ENCODE data around the gene ENOX1.

The ENOX1 gene

DNA sequence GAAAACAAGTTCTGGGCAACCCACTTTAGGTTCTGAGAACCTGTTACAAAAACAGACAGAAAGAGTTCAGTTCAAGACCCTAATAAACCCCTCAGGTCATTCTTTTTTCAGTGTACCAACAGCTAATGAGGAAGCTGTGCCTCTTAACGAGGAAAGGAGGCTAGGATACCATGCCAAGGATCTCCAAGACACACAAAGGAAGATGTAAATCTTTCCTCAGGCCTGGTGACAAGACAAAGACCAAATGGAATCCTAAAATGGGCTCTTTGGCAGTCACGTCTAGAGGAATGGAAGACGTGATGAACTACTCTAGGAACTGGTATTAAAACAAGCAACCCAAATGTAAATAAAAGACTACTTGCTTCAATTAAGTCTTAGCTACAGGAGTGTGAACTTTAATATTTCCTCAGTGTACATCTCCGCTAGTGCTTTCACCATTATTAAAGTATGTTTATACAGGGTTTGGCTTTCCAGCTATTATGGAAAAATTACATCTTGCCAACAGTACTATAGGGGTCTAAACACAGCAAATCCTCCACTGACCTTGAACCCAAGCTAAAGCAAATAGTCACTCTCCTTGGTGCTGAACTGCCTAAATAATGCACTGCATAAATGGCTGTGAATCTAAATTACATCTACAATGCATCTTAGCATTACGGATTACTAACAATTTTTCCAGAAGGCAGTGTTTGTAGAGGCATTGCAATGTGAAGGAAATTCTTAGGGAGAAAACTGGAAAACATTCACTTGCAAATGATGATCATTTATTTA is 42.3 kb downstream of the ENOX1 start:
- no peak for DNase-seq (ENCODE audit: low read depth in 3 of 3)

DNA sequence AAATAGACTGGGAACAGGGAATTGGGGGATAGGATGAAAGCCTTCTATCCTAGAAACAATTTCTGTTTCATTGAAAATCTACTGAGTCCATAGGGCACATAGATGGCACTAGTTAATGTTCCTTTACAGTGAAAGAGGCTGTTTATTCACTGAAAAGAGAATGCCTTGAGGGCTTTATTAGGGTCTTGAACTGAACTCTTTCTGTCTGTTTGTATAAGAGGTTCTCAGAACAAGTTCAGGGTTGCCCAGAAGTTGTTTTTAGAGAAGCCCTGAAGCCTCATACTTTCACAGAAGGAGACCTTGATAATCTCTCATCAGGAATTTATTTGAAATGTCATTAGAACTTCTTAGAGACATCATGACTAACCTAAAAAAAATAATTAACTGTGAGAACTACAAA is 43.9 kb downstream of the ENOX1 start:
- no peak for DNase-seq (ENCODE audit: low read depth in 3 of 3)

DNA sequence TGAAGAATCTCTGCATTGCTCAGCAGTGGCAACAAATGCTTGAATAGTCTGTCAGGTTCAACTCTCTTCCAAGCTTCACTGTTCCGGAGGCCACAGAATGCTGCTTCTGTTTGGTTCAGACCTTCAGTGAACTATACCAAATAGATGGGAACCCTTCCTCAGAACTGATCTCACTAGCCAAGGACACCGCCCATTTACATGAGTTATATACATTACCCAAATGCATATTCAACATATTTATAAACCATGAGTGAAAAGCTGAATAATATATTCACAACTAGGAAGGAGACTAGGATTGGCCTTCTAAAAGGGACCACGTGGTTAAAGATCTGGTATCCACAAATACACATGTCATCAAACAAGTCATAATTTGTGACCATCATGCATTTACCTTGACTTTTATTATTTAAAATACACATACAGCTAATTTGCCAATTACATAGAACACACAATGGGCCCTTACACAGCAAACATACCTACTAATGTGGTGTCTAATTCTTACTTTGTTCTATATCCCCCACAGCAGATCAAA is 49.3 kb downstream of the ENOX1 start:
- no peak for DNase-seq (ENCODE audit: low read depth in 3 of 3)

DNA sequence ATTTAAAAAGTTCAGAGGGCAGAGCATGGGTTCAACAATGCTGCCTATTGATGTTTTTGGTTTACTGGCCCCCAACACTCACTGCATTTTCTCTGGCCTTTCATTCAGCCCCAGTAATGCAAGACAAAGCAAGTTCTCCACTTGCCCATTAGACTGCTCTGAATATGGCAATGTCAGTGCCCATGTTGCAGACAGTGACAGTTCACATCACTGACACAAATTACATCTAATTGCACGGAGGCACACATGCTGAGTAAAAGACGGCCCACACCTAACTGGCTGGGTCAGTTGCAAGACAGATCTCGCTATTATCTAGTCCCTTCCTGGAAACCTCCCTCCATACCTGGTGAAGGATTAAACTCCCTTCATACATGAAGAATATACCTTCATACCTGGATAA is 54.0 kb downstream of the ENOX1 start:
- DNase-seq (ENCODE audit: low read depth in 3 of 3), result no peak

DNA sequence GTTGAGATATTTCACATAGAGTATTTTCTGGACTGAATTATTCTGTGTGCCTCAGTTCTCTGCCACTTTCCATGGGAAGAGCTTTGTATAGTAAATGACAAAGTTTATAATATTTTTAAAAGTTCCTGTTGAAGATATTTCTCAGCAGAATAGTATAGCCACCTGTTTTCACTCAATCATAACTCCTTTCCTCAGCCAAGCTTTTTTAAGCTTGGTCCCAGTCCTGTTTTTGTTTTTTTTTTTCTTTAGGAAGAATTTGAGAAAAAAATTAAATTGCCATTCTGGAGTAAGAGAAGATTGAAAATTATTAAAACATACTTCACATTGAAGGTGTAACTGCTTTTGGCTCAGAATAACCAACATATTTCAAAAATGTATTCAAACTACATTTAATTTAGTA is 55.5 kb downstream of the ENOX1 start:
- no peak for DNase-seq (ENCODE audit: low read depth in 3 of 3)

DNA sequence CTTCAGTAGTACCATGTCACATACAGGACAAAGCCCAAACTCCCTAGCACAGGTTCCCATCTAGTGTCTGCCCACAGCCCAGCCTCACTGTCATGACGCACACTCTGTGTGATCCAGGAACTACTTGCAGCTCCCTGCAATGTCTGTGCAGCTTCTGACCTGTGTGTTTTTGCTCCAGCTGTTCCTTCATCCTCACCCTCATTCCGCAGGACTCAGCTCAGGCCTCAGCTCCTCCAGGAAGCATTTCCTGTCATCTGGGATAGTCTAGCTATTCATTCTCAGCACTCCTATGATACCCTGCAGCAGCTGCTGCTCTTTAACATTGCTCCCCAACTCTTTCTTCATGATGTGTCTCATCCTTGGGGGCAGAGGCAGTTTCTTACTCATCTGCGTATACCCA is 56.1 kb downstream of the ENOX1 start:
- no peak for DNase-seq (ENCODE audit: low read depth in 3 of 3)

DNA sequence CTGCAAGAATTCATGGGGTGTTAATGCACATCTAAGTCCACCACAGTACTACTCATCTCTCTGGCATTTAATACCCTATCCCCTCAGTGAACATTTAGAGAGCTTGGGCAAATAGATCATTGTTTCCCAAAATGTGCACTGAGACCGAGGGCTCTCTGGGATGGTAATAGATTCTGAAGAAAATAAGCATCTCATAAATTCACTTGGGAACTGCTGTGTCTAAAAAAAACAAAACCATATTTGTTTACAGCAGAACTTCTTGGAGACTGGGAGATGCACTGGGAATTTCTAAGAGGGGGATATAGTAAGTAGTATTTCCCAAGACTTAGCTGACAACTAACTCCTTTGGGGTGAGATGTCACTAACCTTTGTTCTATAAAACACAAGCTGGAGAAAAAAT is 58.4 kb downstream of the ENOX1 start:
- DNase-seq (ENCODE audit: low read depth in 3 of 3), result no peak

DNA sequence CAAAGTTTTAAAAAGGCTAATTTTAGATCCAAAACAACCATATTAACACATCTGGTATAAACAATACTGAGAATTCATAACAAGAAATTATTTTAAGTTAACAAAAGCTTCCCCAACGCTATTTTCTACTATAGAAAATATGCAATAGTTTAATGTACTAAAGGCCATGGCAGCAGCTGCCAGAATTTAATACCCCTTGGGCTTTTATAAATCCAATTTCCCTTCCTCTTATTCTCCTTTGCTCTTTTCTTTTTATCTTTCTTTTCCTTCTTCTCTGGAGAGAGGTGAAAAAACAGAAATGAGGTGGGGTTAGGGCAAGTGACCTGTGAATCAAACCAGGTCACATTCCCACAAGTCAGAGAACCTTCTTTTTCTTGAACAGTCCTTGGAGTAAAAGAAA is 58.9 kb downstream of the ENOX1 start:
- no peak for DNase-seq (ENCODE audit: low read depth in 3 of 3)

DNA sequence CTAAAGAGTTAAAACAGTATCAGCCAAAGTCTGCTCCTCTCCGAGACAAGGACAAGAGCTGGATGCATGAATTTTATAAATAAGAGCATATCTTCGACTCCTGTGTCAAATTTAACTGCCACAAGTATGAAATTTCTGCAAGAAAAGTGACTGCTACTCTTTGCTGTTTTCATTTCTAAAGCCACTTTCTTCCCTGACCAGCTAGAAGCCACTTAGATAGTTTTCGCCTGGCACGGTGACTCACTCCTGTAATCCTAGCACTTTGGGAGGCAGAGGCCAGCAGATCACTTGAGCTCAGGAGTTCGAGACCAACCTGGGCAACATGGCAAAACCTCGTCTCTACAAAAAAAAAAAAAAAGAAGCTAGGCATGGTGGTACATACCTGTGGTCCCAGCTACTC is 61.3 kb downstream of the ENOX1 start:
- no peak for DNase-seq (ENCODE audit: low read depth in 3 of 3)

DNA sequence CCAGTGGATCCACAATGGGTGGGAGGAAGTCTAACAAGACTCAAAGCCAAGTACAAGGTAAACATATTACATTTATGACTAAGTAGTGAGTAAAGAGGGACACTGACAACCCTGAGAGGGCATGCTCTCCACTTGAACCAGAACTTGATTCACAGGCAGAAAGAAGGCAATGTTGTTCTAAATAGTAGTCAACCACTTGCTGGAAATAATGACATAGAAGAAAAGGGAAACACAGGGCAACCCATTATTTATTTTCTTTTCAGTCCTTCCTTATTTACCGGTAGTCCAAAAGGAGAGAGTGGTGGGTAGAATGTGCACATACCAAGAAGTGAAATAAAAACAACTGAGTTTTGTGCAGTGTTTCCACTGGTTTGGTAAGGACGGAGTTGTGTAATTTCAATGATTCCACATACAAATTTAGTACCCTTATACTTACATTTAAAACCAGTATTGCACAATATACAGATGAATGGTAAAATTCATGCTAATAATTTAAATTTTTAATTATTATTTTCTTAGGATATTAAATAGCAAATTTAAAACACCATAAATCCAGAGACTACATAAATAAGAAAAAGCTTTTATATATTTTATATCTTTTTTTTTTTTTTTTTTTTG is 65.9 kb downstream of the ENOX1 start:
- no peak for DNase-seq (ENCODE audit: low read depth in 3 of 3)

DNA sequence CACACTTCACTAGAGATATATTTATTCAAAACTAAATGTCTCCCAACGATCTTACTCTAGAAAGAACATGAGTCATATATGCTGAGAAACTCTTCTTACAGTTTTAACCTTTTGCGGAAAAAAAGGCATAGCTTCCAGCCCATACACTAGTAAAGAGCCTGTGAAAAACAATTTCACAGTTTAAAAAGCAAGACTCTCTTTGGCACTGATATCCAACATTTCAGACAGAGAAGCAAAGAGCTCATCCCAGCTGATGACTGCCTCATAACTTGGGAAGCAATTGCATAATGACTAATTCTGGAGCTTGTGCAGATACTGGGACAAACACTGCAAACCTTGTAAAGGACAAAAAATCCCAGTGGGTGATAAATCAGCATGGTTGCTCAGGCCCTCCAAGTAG is 88.0 kb downstream of the ENOX1 start:
- no peak for DNase-seq (ENCODE audit: low read depth in 3 of 3)

DNA sequence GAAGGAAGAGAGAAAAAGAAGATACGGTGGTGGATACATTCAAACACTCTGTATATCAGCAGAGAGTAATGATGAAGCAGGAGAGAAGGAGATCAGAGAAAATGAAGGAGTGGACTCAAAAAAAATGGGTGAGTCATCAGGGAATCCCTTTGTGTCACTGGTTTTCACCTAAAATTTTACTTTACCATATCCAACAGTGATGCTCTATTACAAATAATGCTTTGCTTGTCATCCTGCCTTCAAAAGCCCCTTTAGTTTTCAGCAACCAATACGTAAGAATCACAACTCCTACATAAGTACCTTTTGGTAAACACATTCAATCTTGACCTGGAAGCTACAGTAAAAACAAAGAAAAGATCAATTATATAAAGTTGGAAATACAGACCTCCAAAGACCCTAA is 88.8 kb downstream of the ENOX1 start:
- DNase-seq (ENCODE audit: low read depth in 3 of 3), result no peak

DNA sequence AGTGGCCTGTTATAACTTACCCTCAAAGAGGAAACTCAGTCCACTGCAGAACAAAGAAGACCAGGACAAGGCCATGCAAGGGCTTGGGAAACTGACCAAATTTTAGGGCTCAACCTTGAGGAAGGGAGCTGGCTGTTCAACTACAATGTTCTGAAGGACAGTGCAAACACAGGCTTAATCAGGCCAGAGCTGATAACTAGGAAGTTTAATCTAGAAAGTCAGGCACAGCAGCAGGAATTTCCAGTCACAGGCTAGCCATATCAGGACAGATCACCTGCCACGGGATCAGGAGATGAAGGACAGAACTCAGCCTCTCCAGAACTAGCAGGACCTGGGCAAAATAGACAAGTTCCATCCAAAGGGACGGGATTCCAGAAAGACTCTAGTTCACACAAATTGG is 89.4 kb downstream of the ENOX1 start:
- no peak for DNase-seq (ENCODE audit: low read depth in 3 of 3)

DNA sequence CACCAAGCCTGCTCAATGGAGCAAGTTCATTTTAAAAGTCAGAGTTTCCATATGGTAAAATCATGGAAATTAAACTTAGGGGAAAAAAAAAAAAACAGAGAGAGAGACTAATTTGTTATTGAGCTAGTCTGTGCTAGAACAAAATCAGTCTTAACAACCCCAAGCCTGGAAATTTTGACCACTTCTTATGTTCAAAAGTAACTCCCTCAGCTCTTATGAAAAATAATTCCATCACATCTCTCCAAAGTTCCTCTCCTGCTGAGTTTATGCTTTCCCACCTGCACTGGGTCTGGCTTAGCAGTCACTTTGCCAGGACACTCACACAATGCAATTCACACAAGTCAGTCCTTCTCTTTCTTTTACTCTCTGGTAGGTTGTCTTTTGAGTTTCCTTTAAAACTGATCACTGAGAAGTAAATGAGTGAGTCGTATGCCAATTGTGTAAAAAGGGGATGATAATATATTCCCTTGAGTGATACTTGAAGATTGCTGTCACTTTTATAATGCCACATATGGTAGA is 92.6 kb downstream of the ENOX1 start:
- no peak for DNase-seq (ENCODE audit: low read depth in 3 of 3)

DNA sequence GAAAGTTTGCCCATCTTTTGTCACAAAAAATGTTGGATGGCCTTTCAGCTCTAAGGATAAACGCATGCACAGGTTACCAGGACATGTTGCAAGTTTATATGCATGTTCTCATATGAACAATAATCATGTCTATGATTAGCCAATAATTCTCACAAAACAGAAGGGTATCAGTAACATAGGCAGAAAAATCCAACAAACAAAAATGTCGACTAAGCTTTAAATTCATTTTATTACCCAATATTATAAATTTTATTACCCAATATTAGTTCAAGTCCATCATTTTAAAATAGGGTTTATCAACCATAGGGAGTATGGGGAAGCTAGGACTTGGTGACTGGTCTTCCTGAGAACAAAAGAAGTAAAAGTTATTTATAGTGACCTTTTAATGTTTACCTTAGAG is 93.1 kb downstream of the ENOX1 start:
- DNase-seq (ENCODE audit: low read depth in 3 of 3), result no peak

DNA sequence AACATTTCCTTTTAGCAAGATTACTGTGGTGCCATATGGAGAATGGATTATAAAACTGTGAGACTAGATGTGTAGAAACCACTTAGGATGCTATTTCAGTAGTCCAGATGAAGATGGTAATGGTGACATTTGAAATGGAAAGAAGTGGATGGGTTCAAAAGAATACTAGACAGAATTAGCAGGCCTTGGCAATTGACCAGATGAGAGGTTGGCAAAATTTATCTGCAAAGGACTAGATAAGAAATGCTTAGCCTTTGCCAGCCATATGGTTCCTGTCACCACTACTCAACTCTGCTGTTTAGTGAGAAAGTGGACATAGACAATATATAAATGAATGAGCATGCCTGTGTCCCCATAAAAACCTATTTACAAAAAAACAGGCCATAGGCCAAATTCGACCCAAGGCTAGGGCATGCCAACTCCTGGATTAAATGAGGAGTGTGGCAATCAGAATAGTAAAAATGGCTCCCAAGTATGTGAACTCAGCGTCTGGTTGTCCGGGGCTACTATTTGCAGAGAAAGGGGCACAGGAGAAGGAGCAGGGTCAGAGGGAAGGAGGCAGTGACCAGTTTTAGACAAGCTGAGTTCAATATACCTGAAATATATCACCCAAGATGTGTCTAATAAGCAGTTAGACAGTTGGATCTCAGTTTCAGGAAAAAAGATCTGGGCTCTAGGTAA is 98.4 kb downstream of the ENOX1 start:
- no peak for DNase-seq (ENCODE audit: low read depth in 3 of 3)

DNA sequence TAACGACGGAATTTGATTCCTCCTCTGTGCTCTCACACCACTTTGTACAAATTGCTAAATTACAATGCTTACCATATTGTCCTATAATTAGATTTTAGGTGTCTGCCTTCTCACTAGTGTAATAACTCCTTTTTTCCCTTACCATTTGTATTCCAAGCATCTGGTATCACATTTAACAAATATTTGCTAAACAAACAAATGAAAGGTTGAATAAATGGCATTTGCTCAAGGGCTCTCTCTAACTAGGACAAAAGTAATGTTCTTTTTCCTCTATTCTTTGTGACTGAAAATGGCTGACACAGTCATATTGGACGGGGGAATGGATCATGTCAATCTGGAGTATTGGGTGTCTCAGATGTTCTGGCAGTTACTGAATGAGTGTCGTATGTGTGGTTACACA is 99.7 kb downstream of the ENOX1 start:
- DNase-seq (ENCODE audit: low read depth in 3 of 3), result no peak

DNA sequence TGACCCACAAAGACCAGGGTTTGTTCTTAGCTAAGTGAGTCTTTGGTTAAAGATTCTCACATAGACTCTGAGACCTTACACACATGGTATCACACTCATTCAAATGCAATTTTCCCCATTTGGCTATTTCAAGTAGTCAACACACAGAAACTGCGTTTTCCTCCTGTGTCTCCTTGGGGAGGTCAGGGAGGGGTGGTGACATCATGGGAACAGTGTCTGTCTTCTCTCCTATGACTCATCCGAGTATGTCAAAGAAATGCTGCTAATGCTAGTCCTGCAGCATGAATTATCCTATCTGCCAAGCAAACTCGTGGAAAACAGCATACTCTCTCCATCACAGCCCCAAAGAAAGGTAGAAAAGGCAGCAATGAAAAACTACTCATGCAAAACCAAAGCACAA is 100.2 kb downstream of the ENOX1 start:
- no peak for DNase-seq (ENCODE audit: low read depth in 3 of 3)

DNA sequence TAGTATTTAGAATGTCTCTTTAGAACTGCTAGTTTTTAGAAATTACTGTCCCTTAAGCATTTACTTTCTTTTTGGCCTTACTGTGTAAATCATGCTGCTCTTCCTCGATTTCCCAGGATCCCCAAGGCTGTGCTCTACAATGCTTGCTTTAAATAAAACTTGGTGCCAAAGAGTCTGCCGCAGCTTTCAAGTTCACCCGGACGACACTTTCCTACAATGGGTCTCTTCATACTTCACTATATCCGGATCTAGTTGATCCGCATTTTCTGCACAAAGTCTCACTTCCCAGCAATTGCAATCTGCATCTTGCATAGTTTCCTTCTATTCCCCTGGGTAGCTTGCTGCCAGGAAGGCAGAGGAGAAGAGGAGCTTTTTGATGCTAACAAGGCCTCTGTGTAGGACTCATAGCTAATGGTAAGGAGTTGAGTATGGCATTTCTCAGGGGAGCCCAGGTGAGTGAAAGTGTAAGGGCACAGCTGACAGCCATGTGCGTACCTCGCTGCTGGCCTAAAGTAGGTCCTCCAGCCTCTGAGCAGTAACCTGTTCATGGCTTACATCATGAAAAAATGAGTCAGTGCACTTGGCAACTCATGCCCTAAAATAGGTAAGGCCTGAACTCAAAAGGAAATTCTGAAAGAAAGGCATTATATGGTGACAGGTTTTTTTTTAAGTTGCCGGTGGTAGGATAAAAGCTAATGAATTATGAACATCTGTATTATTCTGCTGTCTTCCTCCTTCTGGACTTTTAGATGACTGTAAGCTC is 101.6 kb downstream of the ENOX1 start:
- no peak for DNase-seq (ENCODE audit: low read depth in 3 of 3)

DNA sequence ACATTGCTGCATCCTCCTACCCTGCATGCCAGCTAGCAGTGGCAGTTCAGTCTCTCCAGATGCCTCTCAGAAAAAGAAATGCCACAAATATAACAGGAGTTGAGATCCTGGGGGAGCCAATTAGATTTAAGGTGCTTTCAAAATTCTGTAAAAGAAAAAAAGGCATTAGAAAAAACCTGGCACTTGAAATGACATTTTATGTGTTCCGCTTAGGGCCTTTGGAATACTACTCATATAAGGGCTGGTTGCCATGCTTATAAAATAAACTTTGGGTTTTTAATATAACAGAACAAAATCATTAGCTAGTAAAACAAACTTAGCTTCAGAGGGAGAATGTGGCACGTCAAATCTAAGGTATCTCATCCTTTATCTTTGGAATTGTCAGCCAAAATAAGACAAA is 104.1 kb downstream of the ENOX1 start:
- DNase-seq (ENCODE audit: low read depth in 3 of 3), result no peak

DNA sequence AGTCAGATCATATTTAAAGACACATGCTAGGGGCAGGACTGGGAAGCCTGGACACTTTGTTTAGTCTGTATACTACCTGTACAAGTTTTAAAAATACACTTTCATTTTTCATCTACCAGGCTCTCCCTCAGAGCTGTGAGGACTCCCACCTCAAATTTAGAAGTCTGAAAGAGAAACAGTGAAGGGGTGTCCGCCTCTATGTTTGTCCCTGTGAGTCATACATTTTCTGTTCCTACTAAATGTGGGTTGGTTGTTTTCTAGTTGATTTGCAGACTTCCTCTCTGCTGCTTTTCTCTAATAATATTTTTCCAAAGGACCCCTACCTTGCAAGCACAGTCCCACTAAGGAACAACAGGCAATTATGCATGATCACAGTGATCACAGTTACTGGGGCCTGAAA is 110.5 kb downstream of the ENOX1 start:
- no peak for DNase-seq (ENCODE audit: low read depth in 3 of 3)

DNA sequence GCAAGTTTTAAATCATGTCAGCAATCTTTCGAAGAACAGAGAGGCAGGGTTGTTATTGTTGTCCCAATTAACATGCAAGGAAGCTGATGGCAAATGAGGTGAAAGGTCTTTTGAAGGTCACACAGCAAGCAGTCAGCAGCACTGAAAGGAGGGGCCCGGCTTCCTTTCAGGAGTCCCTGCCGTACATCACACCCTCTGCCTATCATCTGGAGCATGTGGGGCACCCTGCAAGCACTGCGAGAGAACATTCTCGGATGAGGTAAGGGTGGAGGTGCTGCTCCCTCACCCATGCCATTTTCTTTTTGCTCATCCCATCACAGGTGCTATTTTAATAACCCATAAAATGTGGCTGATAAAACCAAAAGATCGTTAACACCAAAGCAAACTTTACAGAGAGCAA is 111.2 kb downstream of the ENOX1 start:
- DNase-seq (ENCODE audit: low read depth in 3 of 3), result no peak
